Adipose tissue (tissue), 3 donors: Measurements from ENCODE around the gene RGS8. TPM values are rescaled to one million over a fixed set of nuclear protein-coding genes. Genes with fewer than 3 reads are reported as not detected.

Source experiments
- H3K27ac ChIP-seq: one replicate; pipeline ENCODE4 v1.5.1; 2013; ENCODE audit warnings: low read depth, low read length
- WGBS, 3 donors: extraction: QIAGEN DNeasy Blood & Tissue Kit; methylation state at CpG; one replicate each; pipeline ENCODE4 v1.1.7; 2013; 5-methylcytosine and 5-hydroxymethylcytosine counted together
- polyA plus RNA-seq, 3 donors: library from polyadenylated mRNA; stranded (reverse); fragments of 200-250 nt; gene quantifications; one replicate each; pipeline ENCODE4 v1.2.3, GENCODE V29; 2013
- donor health status: healthy with polysubstance abuse.
- donor health status: Bipolar disorder and iron deficiency.
- donor health status: healthy.

RGS8 gene
- polyA plus RNA-seq, 3 donors = 0.03 to 0.11 TPM; not detected in 1

DNA sequence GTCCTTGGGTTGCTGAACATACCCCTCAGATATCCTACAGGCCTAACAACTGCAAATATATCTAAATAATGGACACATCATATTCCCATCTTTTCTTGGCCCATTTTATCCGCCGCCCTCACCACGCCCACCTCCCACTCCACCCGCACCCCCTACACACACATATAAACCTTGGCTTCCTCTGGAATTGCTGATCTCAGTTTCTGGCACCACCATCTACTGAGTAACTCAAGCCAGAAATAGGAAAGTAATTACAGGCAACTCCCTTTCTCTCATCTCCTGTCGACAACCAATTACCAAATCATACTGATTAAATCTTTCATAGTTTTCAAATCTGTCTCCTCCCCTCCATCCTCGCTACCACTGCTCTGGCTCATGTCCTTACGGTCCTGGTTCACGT, 4.7 kb downstream of the RGS8 start:
- H3K27ac ChIP-seq = no peak overlapping the region
- WGBS, 3 donors = 44 to 80% (median 51%) methylated on average over 8 of the region's 8 CpGs

DNA sequence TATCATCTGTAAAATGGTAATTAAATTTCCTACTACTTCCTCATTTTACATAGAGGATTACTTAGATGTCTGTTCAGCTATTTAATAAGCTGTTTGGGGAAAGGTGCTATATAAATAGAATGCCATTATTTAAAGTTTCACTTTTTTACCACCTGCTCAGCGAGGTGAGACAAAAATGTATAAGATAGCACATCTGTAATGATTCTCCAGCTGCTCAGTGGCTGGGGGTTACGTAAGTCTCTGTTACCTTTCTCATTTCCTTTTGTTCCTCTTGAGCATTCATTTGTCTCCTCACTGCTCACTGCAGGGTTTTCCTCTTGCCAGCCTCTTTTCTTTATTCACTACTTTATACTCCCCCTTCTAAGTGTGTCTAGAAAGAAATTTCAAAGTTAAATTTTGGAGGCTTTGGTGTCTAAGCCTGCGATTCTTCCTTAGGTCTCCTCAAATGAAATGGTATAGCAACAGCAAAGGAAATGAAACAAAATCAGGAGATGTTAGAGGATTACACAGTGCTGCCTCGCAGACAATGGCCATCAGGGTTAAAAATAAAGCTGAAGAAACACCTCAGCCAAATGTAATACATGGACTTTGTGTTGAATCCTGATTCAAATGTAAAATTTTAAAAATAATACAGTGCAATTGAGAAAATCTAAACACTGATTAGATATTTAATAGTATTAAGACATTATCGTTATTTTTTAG, 6.8 kb downstream of the RGS8 start:
- 70 to 78% (median 73%) methylated on average over 5 of the region's 5 CpGs for WGBS, 3 donors
- H3K27ac ChIP-seq = no peak overlapping the region

DNA sequence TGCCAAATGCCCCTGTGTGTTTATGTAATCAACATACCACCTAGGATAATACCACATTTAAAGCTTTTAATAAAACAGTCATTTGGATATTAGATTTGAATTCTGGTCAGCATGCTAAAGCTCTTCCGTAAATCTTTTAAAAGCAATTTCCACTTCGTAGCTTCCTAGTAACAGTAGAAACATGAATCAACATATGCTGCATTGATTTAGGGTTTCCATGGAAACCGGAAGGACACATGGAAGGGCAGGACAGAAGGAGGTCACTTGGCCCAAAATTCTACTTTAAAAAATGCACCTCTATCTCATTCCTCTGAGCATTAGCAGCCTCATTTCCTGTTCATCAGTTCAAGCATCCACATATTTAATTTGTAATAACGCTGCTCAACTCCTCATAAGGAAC, 8.1 kb downstream of the RGS8 start:
- no peak overlapping the region for H3K27ac ChIP-seq
- 37 to 58% (median 57%) methylated on average over 4 of the region's 4 CpGs for WGBS, 3 donors

DNA sequence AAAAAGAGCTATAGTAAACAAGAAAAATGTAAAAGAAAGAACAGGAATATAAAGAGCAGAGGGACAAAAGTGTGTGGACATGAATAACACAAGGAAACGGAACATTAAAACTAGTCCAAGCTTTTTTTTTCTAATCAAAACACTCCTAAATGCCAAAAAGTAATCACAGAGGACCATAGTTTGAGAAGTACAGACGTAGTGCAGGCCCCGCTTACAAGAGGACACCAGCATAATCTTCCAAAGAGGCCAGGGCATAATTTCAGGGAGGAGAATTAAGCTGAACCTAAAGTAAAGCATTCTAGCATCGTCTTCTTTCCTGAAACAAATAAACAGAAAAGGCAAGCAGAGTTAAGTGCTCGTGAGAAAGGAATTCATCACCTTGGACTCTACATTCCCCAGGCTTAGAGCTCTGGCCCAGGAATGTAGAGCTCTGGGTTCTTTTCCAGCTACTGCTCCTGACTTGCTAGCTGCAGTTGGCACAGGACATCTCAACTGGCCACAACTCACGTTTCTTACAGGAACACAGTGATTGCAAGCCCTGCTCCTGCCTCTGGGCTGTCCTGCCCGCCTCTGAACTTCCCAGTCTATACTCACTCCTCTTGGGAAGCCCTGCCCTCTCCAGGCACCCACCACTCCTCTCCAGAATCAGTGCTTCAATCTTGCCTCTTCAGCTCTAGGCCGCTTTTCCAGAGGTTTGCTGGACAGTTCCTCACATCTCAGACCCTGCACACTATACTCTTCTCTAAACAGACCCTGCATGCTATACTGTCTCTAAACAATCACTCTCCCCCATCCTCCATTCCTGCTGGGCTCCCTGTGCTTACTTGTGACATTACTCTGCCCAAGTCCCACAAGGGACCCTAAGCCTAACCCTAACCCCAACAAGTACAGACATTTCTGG, 9.8 kb downstream of the RGS8 start:
- WGBS, 3 donors = 59 to 73% (median 60%) methylated on average over 8 of the region's 8 CpGs
- H3K27ac ChIP-seq = no peak overlapping the region

DNA sequence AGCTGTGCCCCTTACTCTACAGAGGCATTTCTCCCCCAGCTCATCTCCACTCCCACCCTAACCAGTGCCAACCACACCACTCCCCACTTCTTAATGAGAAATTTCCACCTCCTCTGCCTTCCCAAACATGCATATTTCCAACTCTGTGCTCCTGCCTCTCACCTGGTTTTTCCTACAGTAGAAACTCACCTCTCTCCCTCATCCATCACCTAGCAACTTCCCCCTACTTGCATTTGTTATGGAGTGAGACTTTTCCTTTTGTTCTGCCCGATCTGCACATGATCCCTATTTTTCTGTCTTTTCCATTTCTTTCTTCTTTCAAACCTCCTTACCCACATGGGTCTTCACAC, 11.9 kb downstream of the RGS8 start:
- no peak overlapping the region for H3K27ac ChIP-seq
- WGBS, 3 donors = 43 to 71% (median 65%) methylated on average over 1 of the region's 1 CpG

DNA sequence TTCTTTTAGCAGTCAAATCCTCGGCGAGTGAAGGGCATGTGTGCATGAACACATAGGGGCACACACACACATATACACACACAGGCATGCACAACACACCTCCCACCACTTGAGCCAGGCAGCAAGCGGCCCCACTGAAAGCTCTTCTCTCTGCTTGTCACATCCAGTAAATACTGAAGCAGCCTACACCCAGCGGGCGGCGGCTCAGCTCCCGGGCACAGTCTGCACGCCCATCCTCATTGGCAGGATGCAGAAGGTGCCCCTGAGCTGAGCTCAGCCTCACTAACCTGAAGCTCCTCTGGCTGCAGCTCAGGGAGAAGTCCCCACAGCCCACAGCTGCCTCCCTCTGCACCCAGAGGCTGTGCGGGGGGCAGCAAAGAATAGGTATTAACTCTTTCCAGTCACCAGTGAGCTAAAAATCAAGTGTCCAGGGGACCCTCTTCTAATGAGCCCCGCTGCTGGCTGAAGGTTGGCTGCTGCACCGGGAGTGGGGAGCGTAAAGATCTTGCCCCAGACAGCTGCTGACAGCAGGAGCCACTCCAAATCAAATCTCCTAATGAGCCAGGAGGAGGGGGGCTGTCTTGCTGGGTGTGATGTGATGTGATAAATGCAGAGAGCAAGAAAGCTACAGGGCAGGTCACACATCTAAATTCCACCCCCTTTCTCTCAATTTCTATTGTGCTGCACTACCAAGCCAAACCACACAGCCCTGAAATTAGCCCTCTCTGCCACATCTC, 12.5 kb downstream of the RGS8 start:
- WGBS, 3 donors = 42 to 72% (median 65%) methylated on average over 12 of the region's 12 CpGs
- no peak overlapping the region for H3K27ac ChIP-seq

DNA sequence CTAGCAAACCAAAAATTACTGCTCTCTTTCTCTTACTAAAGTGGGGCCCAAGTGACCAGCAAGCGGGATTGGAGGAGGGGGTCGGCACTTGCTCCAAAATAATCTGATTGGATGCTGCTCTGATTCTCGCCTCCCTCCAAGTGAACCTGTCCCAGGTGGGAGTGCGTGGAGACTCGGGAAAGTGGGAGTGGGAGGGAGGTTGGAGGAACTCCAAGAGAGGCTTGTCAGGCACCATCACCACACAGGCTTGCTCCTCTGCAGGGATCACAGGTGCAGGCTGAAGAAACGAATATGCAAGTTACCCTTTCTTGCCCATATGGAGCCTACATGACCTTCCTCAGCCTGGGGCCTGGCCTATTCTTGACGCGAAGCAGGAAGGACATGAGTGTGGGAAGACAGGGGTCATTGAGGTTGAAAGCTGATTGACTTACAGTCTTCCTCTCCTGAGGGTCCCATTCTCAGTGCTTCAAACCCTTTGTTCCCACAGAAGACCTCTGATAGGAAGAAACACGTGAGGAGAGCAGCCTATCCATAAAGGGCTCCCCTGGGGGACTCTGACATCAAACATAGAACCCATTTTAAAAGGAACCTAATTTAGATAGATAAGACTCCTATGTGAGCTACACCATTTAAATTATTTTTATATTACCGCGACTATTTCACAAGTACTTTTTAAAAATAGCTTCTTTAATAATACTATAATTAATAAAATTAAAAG, 14.2 kb downstream of the RGS8 start:
- no peak overlapping the region for H3K27ac ChIP-seq
- WGBS, 3 donors = 88 to 91% (median 90%) methylated on average over 11 of the region's 11 CpGs

DNA sequence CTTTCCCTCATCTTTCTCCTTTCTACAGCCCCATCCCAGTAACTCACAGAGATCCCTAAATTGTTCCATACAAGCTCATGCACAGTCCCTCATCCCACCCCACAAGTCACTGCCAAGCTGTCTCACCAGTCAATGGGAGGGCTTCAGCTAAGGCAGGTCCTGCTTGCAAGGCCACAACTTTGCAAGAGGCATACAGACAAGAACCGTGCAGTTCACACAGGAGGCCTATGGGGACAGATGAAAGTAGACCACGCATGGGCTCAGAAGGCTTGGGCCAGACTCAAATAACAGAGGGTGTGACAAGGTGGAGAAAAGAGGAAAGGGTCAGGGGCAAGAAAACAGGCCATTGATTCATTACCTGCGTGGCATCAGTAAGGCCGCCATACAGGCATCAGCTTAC, 15.1 kb downstream of the RGS8 start:
- H3K27ac ChIP-seq = no peak overlapping the region
- WGBS, 3 donors = 95 to 97% (median 96%) methylated on average over 4 of the region's 4 CpGs

DNA sequence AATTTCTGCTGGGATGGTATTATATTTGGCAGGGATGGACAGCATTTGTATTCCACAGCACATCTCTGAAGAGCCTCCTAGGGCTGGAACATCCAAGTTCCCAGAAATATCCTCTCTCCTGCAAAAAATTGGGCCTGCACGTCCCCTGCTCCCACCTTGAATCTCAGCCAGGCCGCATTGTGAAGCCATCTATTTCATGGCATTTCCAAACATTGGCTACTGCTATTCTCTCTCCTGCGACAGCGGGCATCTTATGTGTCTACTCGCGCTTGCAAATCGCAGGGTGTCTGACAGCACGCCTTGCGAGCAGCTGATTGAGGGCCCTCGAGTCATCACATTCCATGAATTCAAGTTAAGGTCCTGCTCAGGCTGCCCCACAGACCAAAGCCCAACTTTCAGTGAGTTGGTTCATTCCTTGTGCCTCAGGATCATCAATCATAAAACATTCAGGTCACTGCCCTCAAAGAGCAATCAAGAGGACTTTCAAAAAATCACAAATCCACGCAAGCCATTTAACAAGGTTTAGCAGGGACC, 15.8 kb downstream of the RGS8 start:
- WGBS, 3 donors = 93 to 97% (median 95%) methylated on average over 11 of the region's 11 CpGs
- no peak overlapping the region for H3K27ac ChIP-seq

DNA sequence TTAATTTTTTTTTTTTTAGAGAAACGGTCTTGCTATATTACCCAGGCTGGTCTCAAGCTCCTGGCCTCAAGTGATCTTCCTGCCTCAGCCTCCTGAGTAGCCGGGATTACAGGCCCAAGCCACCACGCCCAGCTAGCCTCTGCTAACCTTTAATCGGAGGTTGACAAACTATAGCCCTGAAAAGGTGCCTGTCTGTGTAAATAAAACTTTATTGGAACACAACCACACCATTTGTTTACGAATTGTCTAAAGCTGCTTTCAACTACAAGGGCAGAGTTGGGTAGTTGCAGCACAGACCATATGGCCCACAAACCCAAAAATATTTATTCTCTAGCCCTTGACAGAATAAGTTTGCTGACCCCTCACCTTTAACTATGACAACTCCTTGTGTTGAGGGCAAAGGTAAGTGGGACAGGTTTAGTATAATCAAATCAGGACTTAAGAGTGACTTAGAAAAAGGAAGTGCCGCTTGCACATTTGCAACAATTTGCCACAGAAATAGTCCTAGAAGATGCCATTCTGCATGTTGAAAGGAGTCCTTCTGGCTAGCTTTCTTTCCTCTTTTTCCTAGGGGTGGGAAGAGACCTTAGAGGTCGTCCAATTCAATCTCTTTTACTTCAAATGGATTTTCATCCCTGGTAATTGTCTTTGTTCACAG, 16.4 kb downstream of the RGS8 start:
- WGBS, 3 donors = 88 to 92% (median 91%) methylated on average over 7 of the region's 7 CpGs
- no peak overlapping the region for H3K27ac ChIP-seq

DNA sequence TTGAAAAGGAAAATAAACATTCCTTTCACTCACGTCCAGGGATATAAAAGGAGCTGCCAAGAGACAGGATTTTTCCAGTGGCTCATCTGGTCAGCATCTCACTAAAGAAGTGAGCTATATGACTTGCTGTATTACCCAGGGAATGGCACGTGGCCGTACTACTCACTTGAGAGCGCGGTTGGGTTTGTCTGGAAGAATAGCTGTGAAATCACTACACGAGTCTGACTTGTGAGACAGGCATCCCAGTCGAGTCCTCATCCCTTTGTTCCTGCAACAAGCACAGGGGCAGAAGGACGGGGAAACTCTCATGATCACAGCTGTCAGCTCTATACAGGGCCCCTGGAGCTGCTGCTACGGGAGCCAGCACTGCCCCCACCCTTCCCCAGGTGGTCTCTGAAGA, 17.7 kb downstream of the RGS8 start:
- no peak overlapping the region for H3K27ac ChIP-seq
- 66 to 88% (median 80%) methylated on average over 9 of the region's 9 CpGs for WGBS, 3 donors

DNA sequence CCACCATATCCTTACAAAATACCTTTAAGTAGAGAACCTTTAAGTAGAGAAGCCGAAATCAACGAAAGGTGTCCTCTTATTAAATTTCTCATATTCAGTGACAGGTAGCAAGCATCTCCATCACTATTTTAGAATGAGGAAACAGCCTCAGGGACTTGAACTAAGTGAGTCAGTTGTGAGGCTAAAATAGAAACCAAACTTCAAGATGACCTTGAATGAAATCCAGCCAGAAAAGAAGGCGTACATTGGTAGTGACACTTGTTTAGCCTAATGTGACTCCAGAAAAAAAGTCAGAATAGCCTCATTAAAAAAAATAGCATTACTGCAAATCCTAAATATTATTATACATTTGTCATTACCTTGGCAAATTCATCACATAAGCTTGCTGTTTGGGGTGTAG, 20.1 kb downstream of the RGS8 start:
- no peak overlapping the region for H3K27ac ChIP-seq
- WGBS, 3 donors = 59 to 80% (median 79%) methylated on average over 3 of the region's 3 CpGs

DNA sequence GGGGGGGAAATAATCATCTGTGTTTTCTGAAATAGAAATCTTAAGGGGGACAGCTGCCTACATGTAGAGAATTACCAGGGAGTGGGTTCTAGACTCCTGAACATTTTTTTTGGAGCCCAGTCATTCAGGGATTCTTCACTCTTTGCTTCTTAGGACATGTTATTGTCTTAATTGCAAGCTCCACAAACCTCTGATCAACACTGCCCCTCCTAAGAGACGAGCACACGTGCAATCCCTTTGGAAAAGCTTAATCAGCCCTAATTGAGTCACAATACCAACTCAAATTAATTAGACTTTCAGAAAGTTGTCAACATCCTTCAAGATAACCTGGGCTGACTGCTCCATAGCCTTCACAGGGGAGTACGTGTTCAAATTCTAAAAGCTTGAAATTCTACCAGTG, 21.4 kb downstream of the RGS8 start:
- WGBS, 3 donors = 72 to 86% (median 84%) methylated on average over 3 of the region's 3 CpGs
- H3K27ac ChIP-seq = no peak overlapping the region

DNA sequence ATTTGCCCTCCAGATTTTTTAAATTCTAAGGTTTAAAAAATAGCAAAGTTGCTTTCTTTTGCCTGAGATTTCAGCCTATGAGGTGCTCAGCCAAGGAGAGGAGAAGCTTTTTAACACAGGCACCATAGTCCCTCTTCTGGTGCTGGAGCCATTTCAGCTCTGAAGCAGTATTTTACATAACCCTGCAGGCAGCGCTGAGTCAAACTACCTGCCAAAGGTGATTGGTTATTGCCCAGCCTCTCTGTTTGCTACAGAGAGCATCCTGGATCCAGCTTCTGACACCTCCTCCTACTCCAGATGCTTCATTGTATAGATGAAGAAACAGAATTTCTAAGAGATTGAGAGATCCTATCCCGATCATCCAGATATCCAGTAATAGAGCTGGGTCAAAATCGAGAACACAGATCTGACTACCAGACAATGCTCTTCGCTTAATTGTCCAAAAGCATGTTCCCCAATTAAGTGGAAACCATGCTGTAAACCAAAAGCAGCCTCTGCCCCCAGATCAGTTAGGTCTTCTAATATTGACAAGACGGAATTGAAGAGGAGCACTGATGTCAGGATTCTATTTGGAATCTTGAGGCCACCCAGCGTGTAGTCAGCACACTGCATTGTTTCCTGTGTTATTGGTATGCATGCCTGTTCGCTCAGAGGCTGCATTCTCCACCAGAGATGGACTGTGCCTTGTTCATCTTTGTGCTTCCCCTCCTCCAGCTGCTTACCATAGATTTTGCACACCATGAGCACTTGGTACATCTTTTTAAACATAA, 22.1 kb downstream of the RGS8 start:
- no peak overlapping the region for H3K27ac ChIP-seq
- WGBS, 3 donors = 80 to 89% (median 85%) methylated on average over 7 of the region's 7 CpGs

DNA sequence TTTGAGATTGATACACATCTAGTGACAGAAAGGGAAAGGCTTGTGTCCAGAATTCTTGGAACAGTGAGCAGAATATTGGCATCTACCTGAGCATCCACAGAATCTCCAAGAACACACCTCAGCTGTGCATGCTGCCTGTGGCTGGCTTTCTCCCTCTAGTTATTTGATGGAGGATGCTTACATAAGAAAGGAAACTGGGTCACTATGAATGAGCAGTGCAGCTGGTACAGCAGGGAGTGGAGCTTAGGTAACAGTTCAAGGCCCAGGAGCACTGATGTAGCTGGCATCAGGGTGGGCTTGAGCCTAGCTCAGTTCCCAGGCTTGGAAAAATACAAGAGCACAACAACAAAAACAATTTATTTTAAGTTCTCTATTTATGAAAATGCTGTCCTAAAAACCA, 26.3 kb downstream of the RGS8 start:
- no peak overlapping the region for H3K27ac ChIP-seq

DNA sequence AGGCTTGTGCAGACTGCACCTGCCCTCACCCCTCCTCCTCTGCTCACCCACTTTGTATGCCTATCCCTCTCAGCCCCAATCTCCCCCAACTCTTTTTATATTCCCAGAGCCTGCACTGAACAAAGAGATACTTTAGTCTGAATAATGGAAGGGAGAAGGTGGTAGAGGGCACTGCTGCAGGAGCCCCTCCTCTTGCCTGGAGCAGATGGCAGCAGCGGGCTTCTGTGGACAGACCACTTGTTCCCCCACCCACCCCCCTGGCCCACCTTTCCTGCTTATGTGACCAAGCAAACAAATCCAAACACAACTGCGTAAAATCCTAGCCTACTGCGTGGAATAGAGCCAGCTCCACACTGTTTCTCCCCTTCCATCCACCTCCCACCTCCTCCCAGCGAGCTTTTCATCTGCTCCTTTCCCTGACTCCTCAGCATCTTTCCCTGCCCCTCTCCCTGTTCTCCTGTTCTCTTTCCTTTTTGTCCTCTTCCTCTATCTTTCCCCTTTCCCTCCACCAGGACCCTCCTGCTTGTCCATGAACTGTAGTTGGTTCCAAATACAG, 27.5 kb downstream of the RGS8 start:
- 81 to 87% (median 84%) methylated on average over 4 of the region's 4 CpGs for WGBS, 3 donors
- H3K27ac ChIP-seq = no peak overlapping the region

DNA sequence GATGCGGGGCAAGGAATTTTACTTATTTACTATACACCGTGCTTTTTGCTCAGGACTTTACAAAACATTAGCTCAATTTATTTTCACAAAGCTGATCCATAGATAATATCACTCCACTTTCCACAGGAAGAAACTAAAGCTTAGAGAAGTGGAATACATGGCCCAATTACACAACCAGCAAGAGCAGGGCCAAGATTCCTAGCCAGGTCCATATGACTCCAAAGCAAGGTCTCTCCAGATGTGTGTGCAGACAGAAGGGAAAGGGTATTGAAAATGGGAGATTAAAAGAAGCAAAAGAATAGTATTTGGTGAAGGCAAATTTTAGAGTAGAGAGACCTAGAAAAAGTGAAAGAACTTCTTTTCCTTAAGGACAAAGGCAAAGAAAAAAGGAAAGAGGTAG, 30.4 kb downstream of the RGS8 start:
- WGBS, 3 donors = 86 to 97% (median 95%) methylated on average over 2 of the region's 2 CpGs
- H3K27ac ChIP-seq = no peak overlapping the region
